Measurements from ENCODE around the gene CHEK2.
"Not testable (repeated sequence)": the region's sequence is repeated elsewhere in the genome, so short reads cannot be mapped to it uniquely, and the experiment has no call there.

GRCh38 chr22:28762000-28762399 lies 20.4 kb upstream of the CHEK2 start:
- TF ChIP-seq CTCF (conservative IDR thresholded peaks at IDR 0.05 in 1 of 2, IDR thresholded peaks at IDR 0.05 in 1 of 2; ENCODE audit: extremely low read depth in 1 of 2, insufficient read depth in 1 of 2, low read depth in 1 of 2, low read length in 2 of 2); EZH2 (IDR thresholded peaks at IDR 0.05; ENCODE audit: borderline replicate concordance, low read length): not testable (repeated sequence)

Data from mammary epithelial cell (primary cell).